ENCODE results near the gene SLC37A2. TPM values are rescaled to one million over a fixed set of nuclear protein-coding genes. Genes with fewer than 3 reads are reported as not detected.

The SLC37A2 gene
- total and polyA plus RNA-seq, 2 experiments from 2014 or later, result 2.8 to 3.9 TPM

GRCh38 chr11:125090816-125091215 lies 27.7 kb downstream of the SLC37A2 start:
- H3K9me2 ChIP-seq (replicated peaks; ENCODE audit: insufficient read depth), result no peaks in the 10 kb centered on the region
- TF ChIP-seq CTCF (IDR thresholded peaks at IDR 0.05; ENCODE audit: poor library complexity) (no peak), EZH2phosphoT487 (IDR thresholded peaks at IDR 0.05; ENCODE audit: low read depth, severe bottlenecking, unreplicated experiment) (no peak), EZH2 (IDR thresholded peaks at IDR 0.05; ENCODE audit: borderline replicate concordance) (no peak)
- no peak overlapping the region for H2AFZ ChIP-seq
- H3K27me3 ChIP-seq, result no peaks in the 10 kb centered on the region
- H3K27ac ChIP-seq, result peak overlapping the region; percentile 68
- no peak for DNase-seq (ENCODE audit: low spot score)
- WGBS (ENCODE audit: low lambda C conversion rate, missing lambda C conversion rate), result 84% methylated on average over 6 of the region's 6 CpGs
- H3K9me3 ChIP-seq (ENCODE audit: low read depth), result no peaks in the 10 kb centered on the region
- no peaks in the 10 kb centered on the region for H3K79me2 ChIP-seq
- H3K36me3 ChIP-seq (replicated peaks; ENCODE audit: insufficient read depth, low read depth), result no peaks in the 10 kb centered on the region
- H3K4me3 ChIP-seq, result no peak overlapping the region
- H3K4me2 ChIP-seq, result no peak overlapping the region
- H4K20me1 ChIP-seq (ENCODE audit: insufficient read depth, poor library complexity, severe bottlenecking), result no peaks in the 10 kb centered on the region
- peaks cover 6% of the 10 kb centered on the region for H3K4me1 ChIP-seq (ENCODE audit: insufficient read depth)

DNA sequence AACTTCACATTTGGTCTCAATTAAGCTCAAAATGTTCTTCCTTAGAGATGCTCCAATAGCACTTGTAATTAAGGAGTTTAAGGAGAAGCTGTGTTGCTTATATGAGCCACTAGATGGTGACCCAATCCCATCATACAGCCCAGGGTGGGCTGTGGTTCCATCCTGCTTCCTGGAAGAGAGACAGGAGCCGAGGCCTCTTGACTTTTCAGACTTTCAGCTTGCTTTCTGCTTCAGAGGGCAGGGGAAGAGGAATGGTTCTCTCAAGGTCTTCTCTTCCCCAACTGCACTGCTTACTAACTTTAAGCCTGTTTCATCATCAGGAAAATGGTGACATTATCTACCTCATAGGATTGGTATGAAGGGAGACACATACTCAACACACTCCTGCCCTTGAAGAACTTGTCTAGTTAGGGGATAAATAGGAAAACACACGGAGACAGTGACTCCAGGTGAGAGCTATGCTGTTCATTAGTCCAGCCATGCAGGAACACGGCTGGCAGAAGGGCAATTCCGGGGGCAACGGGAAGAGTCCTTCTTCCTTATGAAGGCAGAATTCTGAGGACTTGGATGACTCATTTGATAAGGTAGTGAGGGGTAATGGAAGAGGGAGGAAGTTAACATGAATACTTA lies 28.3 kb downstream of the SLC37A2 start:
- Histone ChIP-seq H4K20me1 (ENCODE audit: insufficient read depth, poor library complexity, severe bottlenecking) (no peaks in the 10 kb centered on the region), H3K27me3 (no peaks in the 10 kb centered on the region), H3K9me3 (ENCODE audit: low read depth) (no peaks in the 10 kb centered on the region), H3K27ac (peak overlapping the region; percentile 68), H3K9me2 (replicated peaks; ENCODE audit: insufficient read depth) (no peaks in the 10 kb centered on the region), H3K79me2 (no peaks in the 10 kb centered on the region), H2AFZ (peak overlapping the region; percentile 0), H3K4me2 (no peak overlapping the region), H3K4me1 (ENCODE audit: insufficient read depth) (peaks cover 6% of the 10 kb centered on the region), H3K4me3 (no peak overlapping the region), H3K36me3 (replicated peaks; ENCODE audit: insufficient read depth, low read depth) (no peaks in the 10 kb centered on the region)
- peak; percentile 84 for TF ChIP-seq CTCF (IDR thresholded peaks at IDR 0.05; ENCODE audit: poor library complexity)
- TF ChIP-seq EZH2phosphoT487 (IDR thresholded peaks at IDR 0.05; ENCODE audit: low read depth, severe bottlenecking, unreplicated experiment), result no peak
- no peak for TF ChIP-seq EZH2 (IDR thresholded peaks at IDR 0.05; ENCODE audit: borderline replicate concordance)
- DNase-seq (ENCODE audit: low spot score), result peak; percentile 80
- 28% methylated on average over 5 of the region's 5 CpGs for WGBS (ENCODE audit: low lambda C conversion rate, missing lambda C conversion rate)

GRCh38 chr11:125091877-125092664 lies 29.0 kb downstream of the SLC37A2 start:
- no peaks in the 10 kb centered on the region for H4K20me1 ChIP-seq (ENCODE audit: insufficient read depth, poor library complexity, severe bottlenecking)
- H3K4me3 ChIP-seq, result no peak overlapping the region
- no peak for TF ChIP-seq EZH2 (IDR thresholded peaks at IDR 0.05; ENCODE audit: borderline replicate concordance)
- no peak for TF ChIP-seq CTCF (IDR thresholded peaks at IDR 0.05; ENCODE audit: poor library complexity)
- TF ChIP-seq EZH2phosphoT487 (IDR thresholded peaks at IDR 0.05; ENCODE audit: low read depth, severe bottlenecking, unreplicated experiment), result no peak
- peaks cover 6% of the 10 kb centered on the region for H3K4me1 ChIP-seq (ENCODE audit: insufficient read depth)
- no peak overlapping the region for H3K4me2 ChIP-seq
- no peaks in the 10 kb centered on the region for H3K36me3 ChIP-seq (replicated peaks; ENCODE audit: insufficient read depth, low read depth)
- peak overlapping the region; percentile 68 for H3K27ac ChIP-seq
- H3K9me2 ChIP-seq (replicated peaks; ENCODE audit: insufficient read depth), result no peaks in the 10 kb centered on the region
- H3K79me2 ChIP-seq, result no peaks in the 10 kb centered on the region
- DNase-seq (ENCODE audit: low spot score), result no peak
- 85% methylated on average over 6 of the region's 6 CpGs for WGBS (ENCODE audit: low lambda C conversion rate, missing lambda C conversion rate)
- H2AFZ ChIP-seq, result no peak overlapping the region
- H3K27me3 ChIP-seq, result no peaks in the 10 kb centered on the region
- H3K9me3 ChIP-seq (ENCODE audit: low read depth), result no peaks in the 10 kb centered on the region
